GM21737 (cell line): Measurements from ENCODE around the gene KRTAP5-3.

Experiments used
- ATAC-seq: cut with Tn5 transposase; IDR thresholded peaks from one replicate; pipeline ENCODE4 v1.9.1; 2021; ENCODE audit warnings: mild to moderate bottlenecking, moderate library complexity; ENCODE audit not compliant: unreplicated experiment

Gene KRTAP5-3

DNA sequence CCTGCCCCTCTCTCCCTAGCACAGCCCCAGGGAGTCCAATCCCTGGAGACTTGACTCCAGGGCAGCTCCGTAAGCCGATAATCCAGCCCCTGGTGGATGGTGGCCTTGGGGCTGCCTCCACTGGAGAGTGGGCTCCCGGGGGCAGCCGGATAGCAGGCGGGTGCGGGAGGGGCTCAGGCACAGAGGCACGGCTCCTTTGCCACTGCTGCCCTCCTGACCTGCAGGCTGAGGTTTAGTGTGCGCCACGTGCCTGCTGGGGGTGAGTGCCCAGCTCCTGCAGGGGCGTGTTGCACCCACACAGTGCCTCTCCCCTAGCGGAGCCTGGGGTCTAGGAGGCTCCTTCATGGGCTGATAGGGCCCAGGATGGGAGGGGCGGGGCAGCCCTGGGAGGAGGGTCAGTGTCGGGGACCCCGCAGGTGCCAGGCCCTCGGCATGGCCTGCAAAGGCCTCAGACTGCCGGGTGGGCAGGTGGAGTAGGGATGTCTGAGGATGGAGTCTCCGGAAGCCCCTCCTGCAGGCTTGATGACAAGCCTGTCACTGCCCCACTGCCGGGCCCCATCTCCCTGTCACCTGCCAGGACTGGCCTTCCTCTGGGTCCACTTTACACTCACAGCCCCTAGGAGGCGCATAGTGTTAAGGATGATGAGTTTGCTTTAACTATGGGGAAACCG, 41.7 kb downstream of the KRTAP5-3 start:
- no peak for ATAC-seq

- no peak for ATAC-seq
These were observed 42.4 kb downstream of the KRTAP5-3 start for GRCh38 chr11:1565904-1566247.

DNA sequence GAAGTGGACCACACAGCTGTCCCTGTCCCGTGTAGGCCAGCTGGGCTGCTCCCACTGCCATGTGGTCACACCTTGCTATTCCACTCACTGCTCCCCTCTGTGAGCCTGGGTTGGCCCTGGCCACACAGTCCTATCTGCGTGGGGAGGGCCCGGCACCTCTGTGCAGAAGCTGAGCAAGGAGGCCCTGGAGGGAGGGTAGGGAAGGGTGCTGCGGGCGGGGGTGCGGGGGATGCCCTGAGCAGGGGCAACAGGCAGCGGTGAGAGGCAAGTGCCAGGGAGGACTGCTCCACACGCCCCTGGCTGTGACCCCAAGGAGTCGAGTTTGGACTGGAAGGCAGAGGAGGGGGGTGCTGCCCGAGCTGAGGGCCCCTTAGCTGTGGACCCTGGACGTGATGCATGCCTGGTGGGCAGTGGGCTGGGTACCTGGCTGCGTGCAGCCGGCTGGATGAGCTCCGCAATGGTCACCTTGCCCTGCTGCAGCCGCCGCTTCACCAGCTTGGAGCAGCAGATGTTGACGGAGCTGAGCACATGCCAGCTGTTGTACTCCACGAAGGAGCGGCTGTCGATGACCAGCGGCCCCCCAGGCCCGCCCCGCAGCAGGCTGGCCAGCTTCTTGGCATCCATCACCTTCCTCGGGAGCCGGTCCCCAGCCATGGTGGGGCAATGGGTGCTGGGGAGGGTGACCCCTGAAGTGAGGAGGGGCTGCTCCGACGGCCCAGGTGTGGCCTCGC, 42.9 kb downstream of the KRTAP5-3 start:
- ATAC-seq = no peak

DNA sequence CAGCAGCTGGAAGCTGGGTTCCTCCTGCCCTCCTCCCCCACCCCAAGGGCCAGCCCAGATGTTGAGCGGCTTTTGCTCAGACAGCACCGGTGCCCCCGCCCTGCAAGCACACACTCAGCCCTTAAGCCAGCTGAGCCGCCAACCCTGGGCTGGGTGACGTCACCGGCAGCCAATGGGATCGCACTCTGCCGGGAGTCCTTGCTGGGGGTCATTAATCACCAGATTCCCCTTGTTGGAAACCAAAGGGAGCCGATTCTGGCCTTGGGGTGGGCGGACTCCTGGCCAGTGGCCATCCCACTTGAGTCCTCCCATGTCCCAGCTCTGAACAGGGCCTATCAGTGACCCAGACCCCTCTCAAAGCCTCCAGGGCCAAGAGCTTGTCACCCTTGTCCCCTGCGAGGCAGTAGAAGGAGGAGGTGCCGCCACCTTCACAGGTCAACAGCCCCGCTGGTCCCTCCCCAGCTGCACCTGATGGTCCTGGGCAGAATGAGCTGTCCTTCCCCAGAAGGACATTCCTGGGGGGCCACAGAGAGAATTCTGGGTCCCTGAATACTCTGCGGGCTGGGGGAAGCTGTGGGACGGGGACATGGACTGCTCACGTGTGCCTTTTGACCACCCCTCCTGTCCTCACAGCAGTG, 43.6 kb downstream of the KRTAP5-3 start:
- no peak for ATAC-seq

DNA sequence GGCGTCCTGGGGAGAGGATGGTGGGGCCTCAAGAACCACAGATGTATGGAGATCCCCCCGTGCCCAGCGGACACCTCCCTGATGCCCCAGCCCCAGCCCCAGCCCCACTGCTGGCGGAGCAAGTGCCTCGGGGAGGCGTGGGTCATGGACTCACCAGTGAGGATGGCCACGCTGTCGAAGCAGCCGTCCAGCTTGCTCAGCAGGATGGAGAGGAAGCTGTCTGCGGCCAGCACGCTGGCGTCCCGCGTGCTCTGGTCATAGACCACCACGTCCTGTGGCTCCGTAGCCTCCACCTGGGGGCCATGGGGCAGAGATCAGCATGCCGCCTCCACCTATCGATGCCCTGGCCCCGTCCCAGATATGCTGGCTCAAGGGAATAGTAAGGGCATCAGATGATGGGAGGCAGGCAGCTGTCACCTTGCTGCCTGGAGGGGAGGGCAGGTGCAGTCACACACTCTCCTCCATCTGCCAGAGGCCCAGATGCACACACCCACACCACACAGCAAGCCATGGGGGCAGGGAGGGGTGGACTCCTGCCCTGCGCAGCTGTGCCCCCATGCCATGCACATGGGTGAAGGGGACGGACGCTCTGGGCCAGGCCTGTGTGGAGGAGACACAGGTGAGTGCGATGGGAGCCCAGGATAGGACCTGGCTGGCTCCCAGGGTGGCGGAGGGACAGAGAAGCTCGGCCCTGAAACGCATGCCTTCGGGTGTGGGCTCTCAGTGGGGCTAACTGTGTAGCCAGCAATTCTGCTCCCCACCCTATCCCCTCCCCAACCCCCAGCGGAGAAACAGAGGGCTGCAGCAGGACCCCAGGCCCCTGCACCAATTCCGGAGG, 44.3 kb downstream of the KRTAP5-3 start:
- no peak for ATAC-seq

GRCh38 chr11:1563149-1563638, 45.1 kb downstream of the KRTAP5-3 start:
- ATAC-seq = no peak

- ATAC-seq = no peak
These were observed 45.7 kb downstream of the KRTAP5-3 start for GRCh38 chr11:1562469-1563148.

GRCh38 chr11:1561955-1562354, 46.3 kb downstream of the KRTAP5-3 start:
- ATAC-seq = no peak

DNA sequence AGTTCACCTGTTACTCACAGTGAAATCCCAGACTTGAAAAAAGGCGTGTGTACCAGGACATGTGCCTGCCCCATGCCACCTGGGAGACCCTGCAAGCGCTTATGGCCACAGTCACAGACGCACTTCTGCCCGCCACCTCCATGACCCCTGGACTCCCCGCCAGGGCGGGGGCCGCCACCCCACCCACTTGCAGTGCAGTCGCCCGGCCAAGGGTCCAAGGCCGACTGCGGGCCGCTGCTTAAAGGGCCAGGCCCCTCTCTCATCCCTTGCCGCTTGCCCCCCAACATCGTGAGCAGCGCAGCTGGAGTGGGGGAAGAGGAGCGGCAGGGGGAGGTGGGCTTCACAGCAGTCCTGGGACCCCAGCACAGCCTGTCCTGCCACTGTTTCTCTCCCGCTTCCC, 47.0 kb downstream of the KRTAP5-3 start:
- ATAC-seq = no peak

DNA sequence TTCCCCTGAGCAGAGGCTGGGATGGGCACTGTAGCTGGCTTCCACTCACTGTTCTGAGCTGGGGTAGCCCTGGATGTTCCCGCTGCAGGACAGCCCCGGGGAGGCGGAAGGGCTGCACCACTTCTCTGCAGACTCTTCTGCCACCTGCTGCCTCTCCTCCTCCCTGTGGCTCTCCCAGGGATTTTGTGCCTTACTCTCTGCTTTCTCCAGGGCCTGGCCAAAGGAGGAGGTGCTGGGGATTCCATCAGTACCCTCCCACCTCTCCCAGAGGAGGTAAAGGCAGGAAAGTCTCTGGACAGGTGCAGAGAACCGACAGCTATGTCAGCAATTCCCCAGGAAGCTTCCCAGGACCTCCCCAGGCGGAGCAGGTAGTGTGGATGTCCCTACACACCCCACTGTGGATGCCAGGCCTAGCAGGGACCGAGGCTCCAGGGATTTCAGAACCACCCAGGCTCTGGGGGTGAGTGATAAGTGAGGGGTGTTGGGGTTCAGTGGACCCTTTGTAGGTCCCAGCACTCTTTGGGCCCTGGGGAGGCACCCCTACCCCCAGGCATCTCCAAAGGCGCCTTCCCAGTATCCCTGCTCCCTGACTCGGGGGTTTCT, 47.5 kb downstream of the KRTAP5-3 start:
- ATAC-seq = no peak

GRCh38 chr11:1560002-1560648, 48.1 kb downstream of the KRTAP5-3 start:
- ATAC-seq = no peak

GRCh38 chr11:1559111-1559951, 48.9 kb downstream of the KRTAP5-3 start:
- ATAC-seq = no peak

DNA sequence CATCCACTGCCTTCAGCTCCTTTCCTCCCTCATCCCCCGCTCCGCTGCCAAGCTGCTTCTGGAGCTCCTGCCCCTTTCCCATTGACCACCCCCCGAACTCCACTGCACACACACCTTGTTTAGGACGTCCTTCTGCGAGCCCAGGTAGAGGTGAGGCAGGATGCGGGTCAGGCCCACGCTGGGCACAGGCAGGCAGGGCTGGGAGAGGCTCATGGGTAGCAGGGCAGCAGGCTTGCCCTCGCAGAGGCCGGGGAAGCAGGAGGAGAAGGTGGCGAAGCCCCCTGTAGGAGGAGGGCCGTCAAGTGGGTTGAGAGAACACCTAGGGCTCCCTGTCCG, 49.5 kb downstream of the KRTAP5-3 start:
- no peak for ATAC-seq

GRCh38 chr11:1557904-1558774, 50.1 kb downstream of the KRTAP5-3 start:
- ATAC-seq = no peak
